Coronary artery (tissue), 2 donors: ENCODE data around the gene THOC6.

Source experiments
- DNase-seq: peaks from one replicate; pipeline ENCODE4 v3.0.0-alpha.2; 2017; ENCODE audit warnings: low spot score
- H3K27ac ChIP-seq, 2 donors: fragments of 200-600 bp; sonication (generic); one replicate each; pipeline ENCODE4 v1.5.1; 2016 to 2019
- H3K4me3 ChIP-seq: fragments of 200-600 bp; sonication (generic); 2 replicates; pipeline ENCODE4 v1.5.1; 2016; ENCODE audit warnings: mild to moderate bottlenecking, moderate library complexity
- TF ChIP-seq, protein P1 (sequence below): fragments of 200-600 bp; sonication (generic); IDR thresholded peaks from one replicate; pipeline ENCODE4 v1.5.1; 2019; ENCODE audit warnings: antibody characterized with exemption

THOC6 gene

GRCh38 chr16:3009568-3010390, 14.1 kb upstream of the THOC6 start:
- no peak for DNase-seq
- H3K27ac ChIP-seq, result no peak overlapping the region
- H3K4me3 ChIP-seq, result no peak overlapping the region
- TF ChIP-seq, protein P1, sequence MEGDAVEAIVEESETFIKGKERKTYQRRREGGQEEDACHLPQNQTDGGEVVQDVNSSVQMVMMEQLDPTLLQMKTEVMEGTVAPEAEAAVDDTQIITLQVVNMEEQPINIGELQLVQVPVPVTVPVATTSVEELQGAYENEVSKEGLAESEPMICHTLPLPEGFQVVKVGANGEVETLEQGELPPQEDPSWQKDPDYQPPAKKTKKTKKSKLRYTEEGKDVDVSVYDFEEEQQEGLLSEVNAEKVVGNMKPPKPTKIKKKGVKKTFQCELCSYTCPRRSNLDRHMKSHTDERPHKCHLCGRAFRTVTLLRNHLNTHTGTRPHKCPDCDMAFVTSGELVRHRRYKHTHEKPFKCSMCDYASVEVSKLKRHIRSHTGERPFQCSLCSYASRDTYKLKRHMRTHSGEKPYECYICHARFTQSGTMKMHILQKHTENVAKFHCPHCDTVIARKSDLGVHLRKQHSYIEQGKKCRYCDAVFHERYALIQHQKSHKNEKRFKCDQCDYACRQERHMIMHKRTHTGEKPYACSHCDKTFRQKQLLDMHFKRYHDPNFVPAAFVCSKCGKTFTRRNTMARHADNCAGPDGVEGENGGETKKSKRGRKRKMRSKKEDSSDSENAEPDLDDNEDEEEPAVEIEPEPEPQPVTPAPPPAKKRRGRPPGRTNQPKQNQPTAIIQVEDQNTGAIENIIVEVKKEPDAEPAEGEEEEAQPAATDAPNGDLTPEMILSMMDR, result no peak

GRCh38 chr16:3010510-3010909, 13.3 kb upstream of the THOC6 start:
- no peak overlapping the region for H3K4me3 ChIP-seq
- H3K27ac ChIP-seq, result no peak overlapping the region
- TF ChIP-seq, protein P1, result no peak

GRCh38 chr16:3012246-3012645, 11.6 kb upstream of the THOC6 start:
- Histone ChIP-seq H3K4me3 (no peak overlapping the region), H3K27ac (no peak overlapping the region)
- no peak for DNase-seq
- TF ChIP-seq, protein P1, result no peak

More at GRCh38 chr16:3010510-3010909, 13.3 kb upstream of the THOC6 start:
- no peak for DNase-seq

GRCh38 chr16:3012828-3013420, 10.9 kb upstream of the THOC6 start, which contains the start of gene CLDN9:
Gene CLDN9 (plus strand): TSS chr16:3012923. CDS start chr16:3013363, 440 bp downstream.
- no peak for DNase-seq
- Histone ChIP-seq H3K4me3 (no peak within 1 kb of the TSS), H3K27ac (no peak within 1 kb of the TSS)
- TF ChIP-seq, protein P1, result no peak

- no peak overlapping the region for H3K27ac ChIP-seq
- TF ChIP-seq, protein P1, result no peak
- no peak for DNase-seq
- no peak overlapping the region for H3K4me3 ChIP-seq
Observed at GRCh38 chr16:3013491-3013951, 10.3 kb upstream of the THOC6 start.

- DNase-seq, result no peak
- Histone ChIP-seq H3K27ac (no peak overlapping the region), H3K4me3 (no peak overlapping the region)
- TF ChIP-seq, protein P1, result no peak
Observed at GRCh38 chr16:3013998-3014690, 9.7 kb upstream of the THOC6 start.
